GM18861 (cell line): Measurements from ENCODE around the gene INAFM2.

Source experiments
- ATAC-seq: cut with Tn5 transposase; IDR thresholded peaks from one replicate; pipeline ENCODE4 v1.9.1; 2021; ENCODE audit not compliant: unreplicated experiment

INAFM2 gene

GRCh38 chr15:40342416-40343320 lies 19.2 kb downstream of the INAFM2 start:
- ATAC-seq, result no peak

GRCh38 chr15:40343512-40343911 lies 20.0 kb downstream of the INAFM2 start:
- no peak for ATAC-seq

- ATAC-seq, result no peak
Measured at GRCh38 chr15:40344217-40344616, 20.7 kb downstream of the INAFM2 start.

GRCh38 chr15:40344631-40345120 lies 21.2 kb downstream of the INAFM2 start:
- no peak for ATAC-seq

- no peak for ATAC-seq
Measured at GRCh38 chr15:40345225-40345866, 21.9 kb downstream of the INAFM2 start.

GRCh38 chr15:40345867-40346578 lies 22.5 kb downstream of the INAFM2 start:
- no peak for ATAC-seq

- ATAC-seq, result no peak
Measured at GRCh38 chr15:40346579-40347558, 23.4 kb downstream of the INAFM2 start.

GRCh38 chr15:40347559-40348473 lies 24.3 kb downstream of the INAFM2 start:
- ATAC-seq, result no peak

- ATAC-seq, result no peak
Measured at GRCh38 chr15:40348474-40348870, 25.0 kb downstream of the INAFM2 start.

- no peak for ATAC-seq
Measured at GRCh38 chr15:40349163-40349562, 25.7 kb downstream of the INAFM2 start.

GRCh38 chr15:40352281-40352901 lies 28.9 kb downstream of the INAFM2 start:
- no peak for ATAC-seq

- ATAC-seq, result no peak
Measured at GRCh38 chr15:40353697-40354096, 30.2 kb downstream of the INAFM2 start.

GRCh38 chr15:40354408-40355171 lies 31.1 kb downstream of the INAFM2 start:
- no peak for ATAC-seq

GRCh38 chr15:40355976-40356585 lies 32.6 kb downstream of the INAFM2 start:
- no peak for ATAC-seq

GRCh38 chr15:40357246-40357645 lies 33.8 kb downstream of the INAFM2 start:
- no peak for ATAC-seq

GRCh38 chr15:40357723-40358470 lies 34.4 kb downstream of the INAFM2 start, which contains the start of gene DISP2:
Gene DISP2, plus strand, starts transcription at chr15:40358219. Its CDS starts 103 bp downstream, at chr15:40358322.
- peak; percentile 72 for ATAC-seq
